ENCODE results near the gene PLA2G2C.

DNA sequence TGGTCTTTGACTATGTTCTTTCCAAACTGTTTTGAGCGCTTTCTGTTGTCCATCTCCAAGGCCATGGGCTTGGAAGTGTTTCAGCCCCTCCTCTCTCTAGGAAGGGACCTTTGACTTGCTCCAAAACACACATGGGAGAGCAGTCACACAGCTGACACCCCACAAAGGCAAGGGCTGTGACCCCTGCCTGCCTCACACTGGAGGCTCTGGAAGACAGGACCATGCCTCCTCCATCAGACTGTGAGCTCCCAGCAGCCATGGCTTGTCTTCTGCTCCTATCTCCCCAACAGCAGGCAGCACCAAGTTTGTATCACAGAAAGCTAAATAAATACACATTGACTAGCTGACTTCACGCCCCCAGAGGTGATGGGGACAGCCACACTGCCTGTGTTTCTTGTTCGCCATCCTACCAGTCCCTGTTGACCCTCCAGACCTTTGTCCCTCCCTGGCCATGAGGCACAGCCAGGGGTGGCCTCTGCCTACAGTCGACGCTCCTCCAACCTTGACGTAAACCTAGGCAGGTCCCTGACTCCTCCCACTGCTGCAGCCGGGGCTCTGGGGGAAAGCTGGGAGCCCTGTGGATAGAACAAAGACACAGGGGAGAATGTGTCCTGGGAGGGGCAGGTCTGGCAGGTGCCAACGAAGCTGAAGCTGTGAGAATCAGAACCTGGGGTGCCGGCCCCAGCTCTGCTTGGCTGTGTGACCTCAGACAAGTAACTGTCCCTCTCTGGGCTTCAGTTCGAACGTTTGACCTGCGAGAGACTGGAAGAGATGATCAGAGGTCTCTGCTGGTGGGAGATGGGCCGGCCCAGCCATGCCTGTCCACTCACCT, 42.4 kb downstream of the PLA2G2C start:
- TF ChIP-seq, protein P1, sequence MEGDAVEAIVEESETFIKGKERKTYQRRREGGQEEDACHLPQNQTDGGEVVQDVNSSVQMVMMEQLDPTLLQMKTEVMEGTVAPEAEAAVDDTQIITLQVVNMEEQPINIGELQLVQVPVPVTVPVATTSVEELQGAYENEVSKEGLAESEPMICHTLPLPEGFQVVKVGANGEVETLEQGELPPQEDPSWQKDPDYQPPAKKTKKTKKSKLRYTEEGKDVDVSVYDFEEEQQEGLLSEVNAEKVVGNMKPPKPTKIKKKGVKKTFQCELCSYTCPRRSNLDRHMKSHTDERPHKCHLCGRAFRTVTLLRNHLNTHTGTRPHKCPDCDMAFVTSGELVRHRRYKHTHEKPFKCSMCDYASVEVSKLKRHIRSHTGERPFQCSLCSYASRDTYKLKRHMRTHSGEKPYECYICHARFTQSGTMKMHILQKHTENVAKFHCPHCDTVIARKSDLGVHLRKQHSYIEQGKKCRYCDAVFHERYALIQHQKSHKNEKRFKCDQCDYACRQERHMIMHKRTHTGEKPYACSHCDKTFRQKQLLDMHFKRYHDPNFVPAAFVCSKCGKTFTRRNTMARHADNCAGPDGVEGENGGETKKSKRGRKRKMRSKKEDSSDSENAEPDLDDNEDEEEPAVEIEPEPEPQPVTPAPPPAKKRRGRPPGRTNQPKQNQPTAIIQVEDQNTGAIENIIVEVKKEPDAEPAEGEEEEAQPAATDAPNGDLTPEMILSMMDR (IDR thresholded peaks at IDR 0.05) = no peak
- no peak for TF ChIP-seq POLR2A (IDR thresholded peaks at IDR 0.05)
- TF ChIP-seq EP300 (IDR thresholded peaks at IDR 0.05) = no peak
